ENCODE data around the gene CTNNA2.

Gene CTNNA2

GRCh38 chr2:80642465-80642864, 1129.6 kb downstream of the CTNNA2 start:
- H3K36me3 ChIP-seq (ENCODE audit: control insufficient read depth, low read depth, low read length): no peaks in the 10 kb centered on the region
- H3K9me3 ChIP-seq (ENCODE audit: control insufficient read depth, low read depth, low read length): no peaks in the 10 kb centered on the region
- H3K4me3 ChIP-seq (ENCODE audit: low read length): no peak overlapping the region
- no peaks in the 10 kb centered on the region for H3K27me3 ChIP-seq (ENCODE audit: control insufficient read depth, insufficient read depth, low read length)
- no peaks in the 10 kb centered on the region for H3K4me1 ChIP-seq (ENCODE audit: control insufficient read depth, low read depth, low read length)
- no peak overlapping the region for H3K9ac ChIP-seq (ENCODE audit: low read length)
- H3K27ac ChIP-seq (ENCODE audit: low read length): no peak overlapping the region

GRCh38 chr2:80643598-80643997, 1130.7 kb downstream of the CTNNA2 start:
- Histone ChIP-seq H3K36me3 (ENCODE audit: control insufficient read depth, low read depth, low read length) (no peaks in the 10 kb centered on the region), H3K9ac (ENCODE audit: low read length) (no peak overlapping the region), H3K9me3 (ENCODE audit: control insufficient read depth, low read depth, low read length) (no peaks in the 10 kb centered on the region), H3K27me3 (ENCODE audit: control insufficient read depth, insufficient read depth, low read length) (no peaks in the 10 kb centered on the region), H3K4me3 (ENCODE audit: low read length) (no peak overlapping the region), H3K27ac (ENCODE audit: low read length) (no peak overlapping the region), H3K4me1 (ENCODE audit: control insufficient read depth, low read depth, low read length) (no peaks in the 10 kb centered on the region)

GRCh38 chr2:80651435-80651834, 1138.6 kb downstream of the CTNNA2 start:
- no peaks in the 10 kb centered on the region for H3K27me3 ChIP-seq (ENCODE audit: control insufficient read depth, insufficient read depth, low read length)
- H3K36me3 ChIP-seq (ENCODE audit: control insufficient read depth, low read depth, low read length): no peaks in the 10 kb centered on the region
- H3K27ac ChIP-seq (ENCODE audit: low read length): no peak overlapping the region
- H3K9me3 ChIP-seq (ENCODE audit: control insufficient read depth, low read depth, low read length): peaks cover 7% of the 10 kb centered on the region
- H3K4me3 ChIP-seq (ENCODE audit: low read length): no peak overlapping the region
- no peaks in the 10 kb centered on the region for H3K4me1 ChIP-seq (ENCODE audit: control insufficient read depth, low read depth, low read length)
- no peak overlapping the region for H3K9ac ChIP-seq (ENCODE audit: low read length)

DNA sequence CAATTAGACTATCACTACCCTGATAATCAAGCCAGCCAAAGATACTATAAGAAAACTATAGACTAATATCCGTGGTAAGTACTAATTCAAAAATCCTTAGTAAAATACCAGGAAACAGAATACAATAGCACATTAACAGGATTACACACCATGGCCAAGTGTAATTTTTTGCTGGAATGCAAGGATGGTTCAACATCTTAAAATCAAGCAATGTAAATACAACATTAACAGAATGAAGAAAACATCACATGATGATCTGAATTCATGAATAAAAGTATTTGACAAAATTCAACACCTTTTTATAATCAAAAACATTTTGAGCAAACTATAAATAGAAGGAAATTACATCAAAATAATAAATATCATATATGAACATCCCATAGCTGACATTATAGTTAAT, 1142.4 kb downstream of the CTNNA2 start:
- Histone ChIP-seq H3K27ac (ENCODE audit: low read length) (no peak overlapping the region), H3K9me3 (ENCODE audit: control insufficient read depth, low read depth, low read length) (peaks cover 7% of the 10 kb centered on the region), H3K9ac (ENCODE audit: low read length) (no peak overlapping the region), H3K4me1 (ENCODE audit: control insufficient read depth, low read depth, low read length) (no peaks in the 10 kb centered on the region), H3K27me3 (ENCODE audit: control insufficient read depth, insufficient read depth, low read length) (no peaks in the 10 kb centered on the region), H3K4me3 (ENCODE audit: low read length) (no peak overlapping the region), H3K36me3 (ENCODE audit: control insufficient read depth, low read depth, low read length) (no peaks in the 10 kb centered on the region)

DNA sequence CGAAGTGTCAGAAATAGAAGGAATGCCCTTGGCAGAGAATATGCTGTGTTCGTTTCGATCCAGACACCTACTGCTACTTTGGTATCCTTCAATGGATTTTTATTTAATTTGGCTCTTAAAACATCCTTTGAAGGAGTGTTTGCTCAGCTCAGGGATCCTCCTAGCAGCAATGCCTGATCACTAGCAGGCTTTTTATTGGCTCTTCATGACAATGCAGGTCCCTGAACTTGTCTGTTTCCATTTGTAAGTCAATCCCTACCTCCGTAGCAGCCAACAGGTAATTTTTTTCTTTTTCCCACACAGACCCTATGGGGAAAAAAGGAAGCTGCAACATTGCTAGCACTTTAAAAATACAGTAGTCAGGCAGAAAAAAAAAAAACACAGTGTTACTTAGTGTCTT, 1157.9 kb downstream of the CTNNA2 start:
- no peak overlapping the region for H3K9ac ChIP-seq (ENCODE audit: low read length)
- no peaks in the 10 kb centered on the region for H3K36me3 ChIP-seq (ENCODE audit: control insufficient read depth, low read depth, low read length)
- no peaks in the 10 kb centered on the region for H3K27me3 ChIP-seq (ENCODE audit: control insufficient read depth, insufficient read depth, low read length)
- peaks cover 3% of the 10 kb centered on the region for H3K4me1 ChIP-seq (ENCODE audit: control insufficient read depth, low read depth, low read length)
- H3K9me3 ChIP-seq (ENCODE audit: control insufficient read depth, low read depth, low read length): no peaks in the 10 kb centered on the region
- H3K27ac ChIP-seq (ENCODE audit: low read length): no peak overlapping the region
- H3K4me3 ChIP-seq (ENCODE audit: low read length): no peak overlapping the region

GRCh38 chr2:80687524-80687923, 1174.7 kb downstream of the CTNNA2 start:
- no peaks in the 10 kb centered on the region for H3K4me1 ChIP-seq (ENCODE audit: control insufficient read depth, low read depth, low read length)
- no peak overlapping the region for H3K4me3 ChIP-seq (ENCODE audit: low read length)
- H3K27me3 ChIP-seq (ENCODE audit: control insufficient read depth, insufficient read depth, low read length): no peaks in the 10 kb centered on the region
- H3K36me3 ChIP-seq (ENCODE audit: control insufficient read depth, low read depth, low read length): no peaks in the 10 kb centered on the region
- H3K9me3 ChIP-seq (ENCODE audit: control insufficient read depth, low read depth, low read length): no peaks in the 10 kb centered on the region
- H3K9ac ChIP-seq (ENCODE audit: low read length): no peak overlapping the region
- no peak overlapping the region for H3K27ac ChIP-seq (ENCODE audit: low read length)

GRCh38 chr2:80689106-80689505, 1176.3 kb downstream of the CTNNA2 start:
- Histone ChIP-seq H3K9ac (ENCODE audit: low read length) (no peak overlapping the region), H3K27me3 (ENCODE audit: control insufficient read depth, insufficient read depth, low read length) (no peaks in the 10 kb centered on the region), H3K9me3 (ENCODE audit: control insufficient read depth, low read depth, low read length) (no peaks in the 10 kb centered on the region), H3K4me1 (ENCODE audit: control insufficient read depth, low read depth, low read length) (no peaks in the 10 kb centered on the region), H3K27ac (ENCODE audit: low read length) (no peak overlapping the region), H3K4me3 (ENCODE audit: low read length) (no peak overlapping the region), H3K36me3 (ENCODE audit: control insufficient read depth, low read depth, low read length) (no peaks in the 10 kb centered on the region)
